Raji (cell line): ENCODE measurements around the gene NFIA.

Experiments used
- POLR2A ChIP-seq: IDR thresholded peaks from 2 replicates; pipeline ENCODE4 v1.6.1; 2011; ENCODE audit warnings: low read depth, low read length, control low read depth; ENCODE audit not compliant: insufficient read depth

The NFIA gene

DNA sequence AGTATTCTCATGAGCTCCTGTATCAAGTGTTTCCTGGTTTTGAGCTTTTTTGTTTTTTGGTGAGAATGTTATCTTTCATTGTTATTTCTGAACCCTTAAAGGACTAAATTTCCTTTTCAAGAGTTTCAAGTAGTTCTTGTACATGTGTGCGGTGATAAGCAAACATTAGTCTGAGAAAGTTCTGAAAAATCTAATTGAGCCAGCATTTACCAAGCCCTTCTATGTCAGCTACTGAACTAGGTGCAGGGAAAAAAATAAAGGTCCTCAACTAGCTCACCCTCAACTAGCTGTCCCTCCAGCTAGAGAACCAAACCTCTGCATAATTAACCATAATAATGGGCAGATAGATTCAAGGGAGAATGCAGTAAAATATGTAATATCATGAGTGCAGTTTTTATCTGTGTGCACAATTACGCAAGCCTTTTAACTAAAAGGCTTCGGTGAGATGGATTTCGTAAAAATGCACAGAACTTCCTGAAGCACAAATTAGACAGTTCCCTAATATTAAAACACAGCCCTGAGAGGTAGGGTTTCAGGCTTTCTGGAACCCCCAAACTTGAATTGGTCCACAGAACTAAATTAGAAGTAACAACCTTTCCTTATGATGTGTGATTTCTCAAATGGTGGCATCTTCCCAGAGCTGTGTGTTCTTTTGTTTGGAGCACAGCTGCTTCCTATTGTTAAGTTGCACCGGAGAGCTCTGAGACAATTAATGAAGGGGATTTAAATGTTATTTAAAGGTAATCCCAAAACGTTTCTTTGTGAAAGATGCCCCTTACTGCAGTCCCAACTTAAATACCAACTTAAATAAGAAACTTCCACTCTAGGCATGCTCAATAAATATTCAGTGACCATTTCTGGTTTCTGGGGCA is 165.8 kb downstream of the NFIA start:
- TF ChIP-seq POLR2A: no peak

DNA sequence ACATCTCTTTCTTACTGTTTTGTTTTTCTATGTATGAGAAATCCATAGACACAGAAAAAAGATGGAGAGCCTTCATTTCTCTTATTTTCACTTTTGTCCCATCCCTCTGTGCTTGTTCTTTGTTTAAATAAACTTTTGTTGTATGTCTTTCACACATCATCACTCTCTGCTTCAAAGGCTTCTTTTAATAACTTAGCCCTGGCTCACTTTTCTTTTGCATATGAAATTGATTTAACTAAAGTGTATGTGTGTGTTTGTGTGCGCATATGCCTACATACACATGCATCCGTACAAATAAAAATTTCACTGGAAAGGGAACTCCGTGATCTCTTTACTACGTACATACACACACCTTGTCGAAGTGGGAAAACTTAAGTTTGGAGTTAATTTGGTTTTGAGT is 168.6 kb downstream of the NFIA start:
- TF ChIP-seq POLR2A: no peak

DNA sequence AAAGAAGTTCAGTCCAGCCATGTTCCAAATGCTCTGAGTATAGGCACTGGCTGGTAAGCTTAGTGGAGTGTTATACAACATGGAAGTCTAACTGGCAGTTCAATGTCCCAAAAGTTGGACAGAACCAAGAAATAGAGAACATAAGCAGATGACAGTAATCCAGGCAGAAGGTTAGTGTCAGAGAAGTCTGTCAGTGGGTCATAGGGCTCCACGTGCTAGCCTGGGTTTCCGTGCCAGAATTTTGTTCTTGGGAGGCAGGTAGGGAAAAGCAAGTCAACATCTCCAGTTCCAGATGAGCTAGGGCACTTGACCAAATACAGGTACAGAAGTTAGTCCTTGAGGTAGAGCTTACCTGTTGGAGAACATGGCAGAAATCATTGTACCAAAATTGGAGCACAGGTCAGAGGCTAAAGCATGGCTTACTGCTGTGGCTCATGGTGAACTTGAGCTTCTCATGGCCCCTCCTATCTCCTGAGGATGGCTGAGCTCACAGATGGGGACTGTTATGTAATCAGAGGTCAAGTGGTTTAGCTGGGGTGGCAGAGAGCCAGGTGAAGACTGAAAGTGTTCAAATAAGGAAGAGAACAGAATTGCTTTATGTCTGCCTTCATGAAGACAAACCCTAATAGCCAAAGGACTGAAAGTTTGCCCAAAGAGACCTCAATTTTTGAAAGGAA is 170.8 kb downstream of the NFIA start:
- TF ChIP-seq POLR2A: no peak

DNA sequence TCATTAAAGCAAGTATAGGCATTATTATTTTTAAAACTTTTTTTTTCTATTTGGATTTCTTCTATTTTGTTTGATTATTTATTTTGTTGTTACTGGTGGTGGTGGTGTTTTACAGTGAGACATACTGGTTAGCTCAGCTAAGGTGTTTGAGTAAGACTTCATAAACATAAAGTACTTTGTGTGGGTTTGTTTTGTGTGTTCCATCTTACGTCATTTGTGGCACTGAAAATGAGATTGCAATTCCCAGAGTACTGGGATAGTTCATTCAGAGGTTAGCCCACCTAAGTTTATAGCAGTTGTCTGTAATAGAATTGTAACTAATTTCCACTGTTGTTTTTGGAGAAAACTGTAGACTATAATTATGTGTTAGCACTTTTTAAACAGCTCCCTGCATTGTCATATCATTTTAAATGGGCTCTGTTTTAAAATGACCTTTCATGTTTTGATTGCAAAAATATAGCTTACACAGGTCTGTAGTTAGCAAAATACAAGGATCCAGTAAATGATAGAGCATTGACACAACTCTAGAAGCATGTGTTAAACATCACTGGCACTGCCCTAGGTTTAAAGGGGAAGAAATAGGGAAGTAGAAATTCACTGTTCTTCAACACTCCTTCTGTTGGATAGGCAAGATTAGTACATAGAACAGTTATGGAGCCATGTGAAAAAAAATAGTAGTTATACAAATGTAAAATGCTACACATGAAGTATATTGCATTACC is 171.7 kb downstream of the NFIA start:
- TF ChIP-seq POLR2A: no peak

DNA sequence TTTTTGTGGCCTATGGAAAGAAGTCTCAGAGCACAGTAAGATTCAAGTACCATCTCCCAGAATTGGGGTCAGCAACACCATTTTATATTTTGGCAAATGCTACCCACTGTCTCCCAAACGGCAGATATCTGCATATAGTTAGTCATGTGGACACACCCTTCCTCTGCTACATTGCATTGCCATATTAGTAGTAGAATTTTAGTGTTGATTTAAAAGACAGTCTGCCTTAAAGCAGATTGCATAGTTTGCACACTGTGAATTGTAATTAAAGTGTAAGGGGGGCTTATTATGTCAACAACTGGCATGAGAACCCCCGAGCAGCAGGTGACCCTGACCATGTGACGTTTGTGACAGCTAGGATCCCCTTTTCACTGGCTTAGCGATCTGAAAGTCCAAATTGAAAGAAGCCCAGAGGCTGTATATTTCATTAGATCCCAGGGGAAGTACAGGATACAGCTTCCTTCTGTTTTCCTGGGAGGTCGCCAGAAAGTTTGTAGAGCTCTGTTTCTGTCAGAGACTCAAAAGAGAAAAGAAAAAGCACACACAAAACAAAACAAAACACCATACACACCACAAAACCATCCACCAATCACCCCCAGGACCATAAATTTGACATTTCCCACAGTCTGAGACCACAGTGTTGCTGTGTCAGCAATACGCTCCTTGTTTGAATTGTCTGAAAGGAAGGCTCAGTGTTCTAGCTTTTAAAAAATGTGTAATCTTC is 172.4 kb downstream of the NFIA start:
- no peak for TF ChIP-seq POLR2A

- no peak for TF ChIP-seq POLR2A
Measured at GRCh38 chr1:61255358-61255703, 173.0 kb downstream of the NFIA start.

DNA sequence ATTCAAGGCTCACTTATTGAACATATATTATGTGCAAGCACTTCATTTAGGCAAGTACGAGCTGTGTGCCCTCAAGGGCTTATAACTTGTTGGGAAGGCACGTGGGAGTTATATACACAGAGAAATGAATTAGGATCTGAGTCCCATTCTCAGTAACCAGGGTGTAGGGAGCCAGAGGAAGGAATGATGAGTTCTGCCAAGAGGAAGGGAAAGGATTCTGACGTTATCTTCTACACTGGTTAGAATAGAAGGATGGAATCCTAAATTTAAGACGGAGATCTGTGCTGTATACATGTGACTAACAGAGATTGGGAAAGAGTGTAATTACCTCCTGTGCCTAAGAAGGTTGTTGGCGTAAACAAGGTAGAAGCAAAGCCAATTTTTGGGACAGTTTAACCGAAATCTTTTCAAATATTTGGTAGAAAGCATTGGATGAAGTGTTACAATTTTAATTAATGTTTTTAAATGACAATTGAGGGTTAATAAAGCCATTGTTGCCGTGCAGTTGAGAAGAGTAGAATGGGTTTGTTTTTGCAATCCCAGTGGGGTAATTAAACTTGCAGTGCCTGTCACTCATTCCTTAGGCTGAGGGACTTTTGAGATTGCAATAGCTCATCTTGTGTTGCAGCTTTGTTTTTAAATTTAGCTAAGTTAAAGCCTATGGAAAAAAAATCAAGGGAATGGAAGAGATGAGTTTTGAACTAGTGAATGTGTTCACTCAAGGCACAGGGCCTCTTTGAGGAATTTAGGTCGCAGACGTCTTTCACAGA is 177.2 kb downstream of the NFIA start:
- TF ChIP-seq POLR2A: no peak

DNA sequence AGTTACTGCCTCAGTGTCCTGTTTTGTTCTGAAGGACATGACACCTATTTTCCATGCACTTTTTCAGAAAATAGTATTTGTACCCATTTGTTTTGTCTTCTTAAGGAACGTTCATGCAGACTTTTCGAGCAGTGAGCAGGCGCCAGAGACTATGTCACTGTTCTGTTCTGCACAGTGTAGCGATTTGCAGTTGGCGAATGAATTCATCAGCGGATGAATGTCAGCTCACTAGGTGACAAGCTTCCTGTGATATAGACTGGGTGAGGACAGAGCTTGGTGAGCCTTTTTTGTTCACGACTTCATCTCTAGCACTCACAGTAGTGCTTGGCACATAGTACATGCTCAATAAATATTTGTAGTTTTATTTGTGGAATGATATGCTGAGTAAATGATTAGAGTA is 177.8 kb downstream of the NFIA start:
- no peak for TF ChIP-seq POLR2A

DNA sequence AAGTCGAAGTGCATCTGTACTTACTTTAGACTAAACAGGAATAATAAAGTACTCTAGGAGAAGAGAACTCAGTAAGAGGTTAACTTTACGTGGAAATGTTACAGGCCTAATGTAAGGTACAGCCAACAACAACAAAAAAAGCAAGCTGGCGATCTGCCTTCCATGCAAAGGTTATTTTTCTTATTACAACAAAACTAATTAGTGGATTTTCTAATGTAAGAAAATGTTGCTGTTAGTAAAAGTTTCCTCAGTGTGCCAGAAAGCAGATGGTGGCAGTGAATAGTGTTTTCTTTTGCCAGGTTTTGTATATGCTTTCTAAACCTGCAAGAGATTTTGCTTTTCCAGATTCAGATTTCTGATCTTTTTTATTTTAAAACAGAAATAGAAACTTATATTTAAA is 179.2 kb downstream of the NFIA start:
- no peak for TF ChIP-seq POLR2A

DNA sequence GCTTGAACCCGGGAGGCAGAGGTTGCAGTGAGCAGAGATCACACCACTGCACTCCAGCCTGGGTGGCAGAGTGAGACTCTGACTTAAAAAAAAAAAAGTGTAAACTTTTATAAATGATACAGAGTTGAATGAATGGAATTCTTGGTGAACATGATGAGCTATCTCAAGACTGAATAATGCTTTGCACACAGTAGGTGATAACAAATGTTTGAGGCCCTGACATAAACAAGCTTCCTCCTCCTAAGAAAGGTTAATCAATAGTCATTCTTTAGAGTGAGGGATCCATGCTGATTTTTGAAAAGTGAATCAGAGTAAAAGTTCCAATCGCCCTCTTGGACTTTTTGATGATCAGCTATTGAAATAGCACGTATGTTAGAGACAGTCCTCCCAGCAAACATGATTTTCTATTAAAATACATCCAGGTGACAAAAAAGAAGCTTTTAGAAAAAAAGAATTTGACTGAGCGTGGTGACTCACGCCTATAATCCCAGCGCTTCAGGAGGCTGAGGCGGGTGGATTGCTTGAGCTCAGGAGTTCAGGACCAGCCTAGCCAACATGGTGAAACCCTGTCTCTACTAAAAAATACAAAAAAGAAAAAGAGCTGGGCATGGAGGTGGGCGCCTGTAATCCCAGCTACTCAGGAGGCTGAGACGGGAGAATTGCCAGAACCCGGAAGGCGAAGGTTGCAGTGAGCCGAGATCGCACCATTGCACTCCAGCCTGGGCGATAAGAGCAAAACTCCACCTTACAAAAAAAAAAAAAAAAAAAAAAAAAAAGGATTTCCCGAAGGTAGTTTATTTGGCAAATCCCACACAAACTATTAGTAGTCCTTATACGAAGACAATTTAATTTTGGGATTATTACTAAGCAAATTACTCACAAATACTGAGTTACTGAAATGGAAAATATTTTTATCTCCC is 181.8 kb downstream of the NFIA start:
- no peak for TF ChIP-seq POLR2A

DNA sequence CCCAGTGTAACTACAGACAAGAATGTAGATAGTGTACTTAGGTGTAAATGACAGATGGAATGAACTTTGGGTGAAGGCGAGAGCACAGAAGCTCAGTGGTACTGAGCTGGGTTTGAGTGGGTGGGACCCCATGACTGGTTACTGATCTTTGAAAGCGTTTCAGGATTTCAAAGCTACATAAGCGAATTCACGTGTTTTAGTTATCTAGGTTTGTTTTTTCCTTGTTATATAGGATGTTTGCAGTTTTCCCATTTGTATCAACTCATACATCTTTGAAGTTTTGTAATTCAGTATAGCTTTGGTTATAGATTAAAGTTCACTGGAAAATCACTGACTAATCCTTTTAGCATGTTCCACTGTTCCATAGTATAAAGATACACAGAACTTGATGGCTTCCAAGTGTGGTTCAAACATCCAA is 182.5 kb downstream of the NFIA start:
- no peak for TF ChIP-seq POLR2A

- TF ChIP-seq POLR2A: no peak
Measured at GRCh38 chr1:61265665-61266064, 183.3 kb downstream of the NFIA start.

GRCh38 chr1:61266738-61267137 is 184.4 kb downstream of the NFIA start:
- TF ChIP-seq POLR2A: no peak
